ENCODE data around the gene PADI3. TPM values are rescaled to one million over a fixed set of nuclear protein-coding genes. Genes with fewer than 3 reads are reported as not detected.
"Not testable (repeated sequence)": the region's sequence is repeated elsewhere in the genome, so short reads cannot be mapped to it uniquely, and the experiment has no call there.

The PADI3 gene
- total RNA-seq, 1 donor from 2014 or later: not detected

GRCh38 chr1:17318262-17318661, 69.4 kb downstream of the PADI3 start:
- H3K27me3 Mint-ChIP-seq (ENCODE audit: unreplicated experiment): peaks cover 14% of the 10 kb centered on the region
- no peaks in the 10 kb centered on the region for H3K36me3 Mint-ChIP-seq (ENCODE audit: low read depth, unreplicated experiment)
- no peak overlapping the region for H3K4me3 Mint-ChIP-seq (ENCODE audit: unreplicated experiment)
- H3K4me1 Mint-ChIP-seq (ENCODE audit: unreplicated experiment): no peaks in the 10 kb centered on the region
- no peaks in the 10 kb centered on the region for H3K9me3 Mint-ChIP-seq (ENCODE audit: unreplicated experiment)
- H3K27ac Mint-ChIP-seq (ENCODE audit: unreplicated experiment): no peak overlapping the region
- DNase-seq (ENCODE audit: low spot score): no peak
- no peak for TF ChIP-seq CTCF (IDR thresholded peaks at IDR 0.05; ENCODE audit: unreplicated experiment)

GRCh38 chr1:17319561-17320350, 70.9 kb downstream of the PADI3 start:
- Mint-ChIP-seq H3K9me3 (ENCODE audit: unreplicated experiment) (no peaks in the 10 kb centered on the region), H3K27ac (ENCODE audit: unreplicated experiment) (no peak overlapping the region), H3K4me3 (ENCODE audit: unreplicated experiment) (no peak overlapping the region), H3K36me3 (ENCODE audit: low read depth, unreplicated experiment) (no peaks in the 10 kb centered on the region), H3K27me3 (ENCODE audit: unreplicated experiment) (peaks cover 12% of the 10 kb centered on the region), H3K4me1 (ENCODE audit: unreplicated experiment) (no peaks in the 10 kb centered on the region)
- no peak for TF ChIP-seq CTCF (IDR thresholded peaks at IDR 0.05; ENCODE audit: unreplicated experiment)
- DNase-seq (ENCODE audit: low spot score): no peak

DNA sequence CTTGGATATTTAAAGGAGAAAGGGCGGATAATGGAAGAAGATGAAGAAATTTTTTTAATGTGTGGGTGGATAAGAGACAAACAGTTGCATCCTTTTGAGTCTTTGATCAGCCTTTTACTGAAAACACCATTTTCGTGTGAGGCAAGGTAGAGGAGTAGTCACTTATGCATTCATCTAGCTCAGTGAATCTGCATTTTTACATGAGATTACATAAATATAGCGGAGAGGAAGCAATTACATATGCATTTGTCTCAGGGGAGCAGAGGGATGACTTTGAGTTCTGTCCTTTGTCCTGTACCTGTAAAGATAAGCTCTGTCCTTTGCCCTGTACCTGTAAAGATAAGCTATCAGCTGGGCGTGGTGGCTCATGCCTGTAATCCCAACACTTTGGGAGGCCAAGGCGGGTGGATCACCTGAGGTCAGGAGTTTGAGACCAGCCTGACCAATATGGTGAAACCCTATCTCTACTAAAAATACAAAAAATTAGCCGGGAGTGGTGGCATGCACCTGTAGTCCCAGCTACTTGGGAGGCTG, 73.0 kb downstream of the PADI3 start:
- not testable (repeated sequence) for H3K36me3 Mint-ChIP-seq (ENCODE audit: low read depth, unreplicated experiment); H3K9me3 Mint-ChIP-seq (ENCODE audit: unreplicated experiment); H3K27me3 Mint-ChIP-seq (ENCODE audit: unreplicated experiment); DNase-seq (ENCODE audit: low spot score); H3K27ac Mint-ChIP-seq (ENCODE audit: unreplicated experiment); H3K4me3 Mint-ChIP-seq (ENCODE audit: unreplicated experiment); H3K4me1 Mint-ChIP-seq (ENCODE audit: unreplicated experiment)

GRCh38 chr1:17328855-17329254, 80.0 kb downstream of the PADI3 start:
- DNase-seq (ENCODE audit: low spot score): no peak
- no peaks in the 10 kb centered on the region for H3K4me1 Mint-ChIP-seq (ENCODE audit: unreplicated experiment)
- H3K27ac Mint-ChIP-seq (ENCODE audit: unreplicated experiment): no peak overlapping the region
- TF ChIP-seq CTCF (IDR thresholded peaks at IDR 0.05; ENCODE audit: unreplicated experiment): no peak
- H3K27me3 Mint-ChIP-seq (ENCODE audit: unreplicated experiment): peaks cover 2% of the 10 kb centered on the region
- no peaks in the 10 kb centered on the region for H3K36me3 Mint-ChIP-seq (ENCODE audit: low read depth, unreplicated experiment)
- no peak overlapping the region for H3K4me3 Mint-ChIP-seq (ENCODE audit: unreplicated experiment)
- H3K9me3 Mint-ChIP-seq (ENCODE audit: unreplicated experiment): no peaks in the 10 kb centered on the region

DNA sequence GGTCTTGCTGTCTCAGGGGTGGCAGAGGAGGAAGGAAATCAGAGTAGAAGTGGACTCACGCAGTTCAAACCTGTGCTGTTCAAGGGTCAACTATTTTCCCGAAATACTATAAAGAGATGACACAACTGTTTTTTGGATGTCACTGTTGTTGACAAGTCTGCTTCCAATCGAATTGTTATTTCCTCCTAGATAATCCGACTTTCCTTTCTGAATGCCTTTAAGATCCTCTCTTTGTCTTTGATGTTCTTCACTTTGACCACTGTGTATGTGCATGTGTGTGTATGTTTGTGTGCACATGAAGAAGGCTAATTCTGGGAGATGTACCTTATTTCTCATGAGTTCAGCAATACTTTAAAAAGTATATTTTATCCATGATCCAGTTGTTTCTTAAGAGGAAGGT, 80.7 kb downstream of the PADI3 start:
- Mint-ChIP-seq H3K27ac (ENCODE audit: unreplicated experiment) (no peak overlapping the region), H3K4me1 (ENCODE audit: unreplicated experiment) (no peaks in the 10 kb centered on the region), H3K4me3 (ENCODE audit: unreplicated experiment) (no peak overlapping the region), H3K27me3 (ENCODE audit: unreplicated experiment) (peaks cover 2% of the 10 kb centered on the region), H3K9me3 (ENCODE audit: unreplicated experiment) (no peaks in the 10 kb centered on the region), H3K36me3 (ENCODE audit: low read depth, unreplicated experiment) (no peaks in the 10 kb centered on the region)
- no peak for TF ChIP-seq CTCF (IDR thresholded peaks at IDR 0.05; ENCODE audit: unreplicated experiment)
- no peak for DNase-seq (ENCODE audit: low spot score)
